Measurements from ENCODE around the gene DCUN1D1. TPM values are rescaled to one million over a fixed set of nuclear protein-coding genes. Genes with fewer than 3 reads are reported as not detected.

DCUN1D1 gene
- total RNA-seq = 10 to 100 TPM; 41.5 to 97.8 (median 50.7) TPM
- polyA plus RNA-seq = 10 to 100 TPM; 11.6 to 57.7 (median 25.8) TPM
- long read RNA-seq, donor 1, full-length matches to known transcripts = 22 of 28 reads
- long read RNA-seq, donor 1, partial matches to known transcripts = 2 of 28 reads
- long read RNA-seq, donor 1, other reads (novel, unspliced or antisense) = 4 of 28 reads
- long read RNA-seq, donor 2, full-length matches to known transcripts = 39 of 57 reads
- long read RNA-seq, donor 2, partial matches to known transcripts = 6 of 57 reads
- long read RNA-seq, donor 2, other reads (novel, unspliced or antisense) = 12 of 57 reads

DNA sequence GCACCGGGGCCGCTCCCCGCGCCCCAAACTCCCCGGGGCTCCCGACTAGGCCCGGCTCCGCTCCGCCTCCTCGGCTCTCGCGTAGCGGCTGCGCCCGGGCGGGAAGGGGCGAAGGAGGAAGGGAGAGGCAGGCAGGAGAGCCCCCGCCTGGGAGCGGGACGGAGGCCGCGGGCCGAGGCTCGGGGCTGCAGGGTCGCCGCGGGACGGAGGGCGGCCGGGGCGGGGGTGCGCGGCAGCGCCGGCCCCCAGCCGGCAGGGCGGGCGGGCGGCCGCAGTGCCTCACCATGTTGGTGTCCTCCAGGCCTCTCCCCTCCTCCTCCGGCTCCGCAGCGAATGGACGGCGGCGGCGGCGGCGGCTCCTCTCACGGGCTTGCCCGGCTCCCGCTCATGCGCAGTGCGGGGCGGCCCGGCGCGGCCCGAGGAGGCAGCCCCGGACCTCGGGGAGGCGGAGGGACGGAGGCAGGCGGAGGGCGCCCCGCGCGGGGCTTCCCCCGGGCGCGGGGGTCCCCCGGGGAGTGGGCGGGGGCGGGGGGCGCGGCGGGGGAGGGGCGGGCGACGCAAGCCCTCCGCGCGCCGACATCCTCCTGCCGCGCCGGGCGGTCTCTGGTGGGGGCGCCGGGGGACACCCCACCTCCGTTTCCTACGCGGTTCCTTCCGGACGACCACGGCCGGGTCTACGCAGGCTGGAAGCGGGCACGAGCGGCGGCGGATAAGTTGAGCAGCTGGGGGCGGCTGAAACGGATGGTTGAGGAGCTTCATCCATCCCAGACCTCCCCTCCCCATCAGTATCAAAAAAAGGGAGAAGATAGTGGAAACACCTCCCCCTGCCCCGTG lies at the start of gene DCUN1D1:
Gene DCUN1D1, minus strand, starts transcription at position 335 of the 834 bp plus-strand sequence. Its CDS starts 49 bp downstream, at position 286.
- TF ChIP-seq, protein P1, sequence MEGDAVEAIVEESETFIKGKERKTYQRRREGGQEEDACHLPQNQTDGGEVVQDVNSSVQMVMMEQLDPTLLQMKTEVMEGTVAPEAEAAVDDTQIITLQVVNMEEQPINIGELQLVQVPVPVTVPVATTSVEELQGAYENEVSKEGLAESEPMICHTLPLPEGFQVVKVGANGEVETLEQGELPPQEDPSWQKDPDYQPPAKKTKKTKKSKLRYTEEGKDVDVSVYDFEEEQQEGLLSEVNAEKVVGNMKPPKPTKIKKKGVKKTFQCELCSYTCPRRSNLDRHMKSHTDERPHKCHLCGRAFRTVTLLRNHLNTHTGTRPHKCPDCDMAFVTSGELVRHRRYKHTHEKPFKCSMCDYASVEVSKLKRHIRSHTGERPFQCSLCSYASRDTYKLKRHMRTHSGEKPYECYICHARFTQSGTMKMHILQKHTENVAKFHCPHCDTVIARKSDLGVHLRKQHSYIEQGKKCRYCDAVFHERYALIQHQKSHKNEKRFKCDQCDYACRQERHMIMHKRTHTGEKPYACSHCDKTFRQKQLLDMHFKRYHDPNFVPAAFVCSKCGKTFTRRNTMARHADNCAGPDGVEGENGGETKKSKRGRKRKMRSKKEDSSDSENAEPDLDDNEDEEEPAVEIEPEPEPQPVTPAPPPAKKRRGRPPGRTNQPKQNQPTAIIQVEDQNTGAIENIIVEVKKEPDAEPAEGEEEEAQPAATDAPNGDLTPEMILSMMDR (IDR thresholded peaks at IDR 0.05) = no peak
- intact Hi-C loops (cut with DNase I) = loop anchor here (5.0 kb wide), 2 partner anchors 68 to 117 kb away; partner anchors contain the start of gene MCCC1 (in 1 of the 2)
- 0 to 1% (median 1%) methylated on average over 34 to 106 of the region's 106 CpGs for WGBS, 3 donors
- no peaks in the 10 kb centered on the region for H3K9me3 ChIP-seq
- H3K4me3 ChIP-seq = peak within 1 kb of the TSS; percentile 95
- DNase-seq (peak; percentile 93 to 96), ATAC-seq (peak; percentile 91 to 97 (median 94))
- peaks cover 20% of the 10 kb centered on the region for H3K4me1 ChIP-seq
- no peaks in the 10 kb centered on the region for H3K36me3 ChIP-seq (ENCODE audit: insufficient read depth in 1 of 2, low read depth in 1 of 2)
- peak within 1 kb of the TSS; percentile 89 for H3K27ac ChIP-seq
- H3K27me3 ChIP-seq (ENCODE audit: insufficient read depth in 3 of 3, low read length in 2 of 3) = no peaks in the 10 kb centered on the region

DNA sequence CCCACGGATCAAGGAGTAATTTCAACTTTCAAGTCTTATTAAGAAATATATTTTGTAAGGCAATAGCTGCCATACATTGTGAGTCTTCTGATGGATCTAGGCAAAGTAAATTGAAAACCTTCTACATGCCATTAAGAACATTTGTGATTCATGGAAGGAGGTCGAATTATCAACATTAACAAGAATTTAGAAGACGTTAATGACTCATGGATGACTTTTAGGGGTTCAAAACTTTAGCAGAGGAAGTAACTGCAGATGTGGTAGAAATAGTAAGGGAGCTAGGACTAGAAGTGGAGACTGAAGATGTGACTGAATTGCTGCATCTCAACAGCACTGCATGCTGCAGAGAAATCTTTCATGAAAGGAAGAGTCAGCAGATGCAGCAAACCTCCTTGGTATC lies 48.1 kb upstream of the DCUN1D1 start:
- Histone ChIP-seq H3K4me1 (no peaks in the 10 kb centered on the region), H3K27me3 (ENCODE audit: insufficient read depth in 3 of 3, low read length in 2 of 3) (no peaks in the 10 kb centered on the region), H3K27ac (no peak overlapping the region), H3K9me3 (no peaks in the 10 kb centered on the region), H3K4me3 (no peak overlapping the region), H3K36me3 (ENCODE audit: insufficient read depth in 1 of 2, low read depth in 1 of 2) (peaks cover 9 to 95% of the 10 kb centered on the region in 2 donors)
- intact Hi-C loops (cut with DNase I) = no loop called here
- TF ChIP-seq, protein P1 (IDR thresholded peaks at IDR 0.05) = no peak
- ATAC-seq (no peak), DNase-seq (no peak)
- WGBS, 3 donors = 98% methylated on average over 3 of the region's 3 CpGs

DNA sequence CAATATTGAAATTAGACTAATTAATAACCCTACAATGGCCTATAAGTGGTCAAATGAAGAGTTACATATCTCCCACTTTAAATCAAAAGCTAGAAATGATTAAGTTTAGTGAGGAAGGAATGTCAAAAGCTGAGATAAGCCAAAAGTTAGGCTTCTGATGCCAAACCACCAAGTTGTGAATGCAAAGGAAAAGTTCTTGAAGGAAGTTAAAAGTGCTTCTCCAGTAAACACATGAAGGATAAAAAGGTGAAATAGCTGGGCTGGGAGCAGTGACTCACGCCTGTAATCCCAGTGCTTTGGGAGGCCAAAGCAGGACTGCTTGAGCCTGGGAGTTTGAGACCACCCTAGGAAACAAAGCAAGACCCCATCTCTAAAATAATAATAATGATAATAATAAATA lies 46.9 kb upstream of the DCUN1D1 start:
- TF ChIP-seq, protein P1 (IDR thresholded peaks at IDR 0.05) = no peak
- Histone ChIP-seq H3K27me3 (ENCODE audit: insufficient read depth in 3 of 3, low read length in 2 of 3) (no peaks in the 10 kb centered on the region), H3K36me3 (ENCODE audit: insufficient read depth in 1 of 2, low read depth in 1 of 2) (peaks cover 8 to 95% of the 10 kb centered on the region in 2 donors), H3K9me3 (no peaks in the 10 kb centered on the region), H3K4me1 (no peaks in the 10 kb centered on the region), H3K4me3 (no peak overlapping the region), H3K27ac (no peak overlapping the region)
- intact Hi-C loops (cut with DNase I) = no loop called here
- DNase-seq (no peak), ATAC-seq (no peak)
- 95 to 100% (median 100%) methylated on average over 1 of the region's 1 CpG for WGBS, 3 donors

DNA sequence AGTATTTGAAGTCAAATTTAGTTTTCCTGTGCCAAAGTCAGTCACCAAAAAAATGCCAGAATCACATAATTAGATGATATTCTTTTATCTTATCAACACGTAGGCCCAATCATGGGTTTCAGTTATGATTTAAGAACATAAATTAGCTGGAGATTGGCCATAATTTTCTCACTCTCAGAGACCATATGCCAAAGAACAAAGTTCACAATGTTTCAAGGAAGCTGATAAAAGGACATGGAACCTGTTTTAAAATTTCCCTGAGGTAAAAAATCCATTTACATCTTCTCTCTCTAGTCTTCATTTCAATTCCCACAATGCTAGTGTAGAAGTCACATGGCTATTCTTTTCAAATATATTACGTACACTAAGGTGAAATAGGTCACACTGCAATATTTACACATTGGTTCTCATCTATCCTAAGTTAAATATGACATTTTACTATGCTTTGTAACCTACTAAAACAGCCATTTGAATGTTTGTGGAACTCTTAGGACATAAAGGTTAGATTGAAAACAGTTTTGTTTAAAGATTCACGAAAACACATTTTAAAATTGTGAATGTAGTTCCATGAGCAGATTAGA lies 42.7 kb upstream of the DCUN1D1 start:
- no peaks in the 10 kb centered on the region for H3K27me3 ChIP-seq (ENCODE audit: insufficient read depth in 3 of 3, low read length in 2 of 3)
- H3K4me3 ChIP-seq = no peak overlapping the region
- DNase-seq = no peak
- no peak overlapping the region for H3K27ac ChIP-seq
- ATAC-seq = no peak
- TF ChIP-seq, protein P1 (IDR thresholded peaks at IDR 0.05) = no peak
- no peaks in the 10 kb centered on the region for H3K4me1 ChIP-seq
- no peaks in the 10 kb centered on the region for H3K9me3 ChIP-seq
- H3K36me3 ChIP-seq (ENCODE audit: insufficient read depth in 1 of 2, low read depth in 1 of 2) = peaks cover 3 to 96% of the 10 kb centered on the region in 2 donors
- 82 to 91% (median 86%) methylated on average over 3 of the region's 3 CpGs for WGBS, 3 donors
- intact Hi-C loops (cut with DNase I) = no loop called here
